PFSK-1 (cell line): ENCODE results near the gene KCNE1.

Experiments
- POLR2AphosphoS5 ChIP-seq: IDR thresholded peaks from 2 replicates; pipeline ENCODE4 v1.6.1; 2012; ENCODE audit warnings: low read depth, mild to moderate bottlenecking, control low read depth, low read length, moderate library complexity
- REST ChIP-seq, 2 experiments: IDR thresholded peaks; 2 replicates each; pipeline versions ENCODE4 v1.6.1 to v1.8.0; 2011 to 2012; ENCODE audit warnings: low read depth in 2 of 2, low read length in 2 of 2, control low read depth in 1 of 2, inconsistent platforms in 1 of 2, mild to moderate bottlenecking in 1 of 2, moderate library complexity in 1 of 2; ENCODE audit not compliant: insufficient read depth in 1 of 2
- SIN3A ChIP-seq: IDR thresholded peaks from 2 replicates; pipeline ENCODE4 v1.6.1; 2012; ENCODE audit warnings: mild to moderate bottlenecking, low read length, moderate library complexity, borderline replicate concordance; ENCODE audit not compliant: insufficient read depth
- TAF1 ChIP-seq: IDR thresholded peaks from 2 replicates; pipeline ENCODE4 v1.6.1; 2012; ENCODE audit warnings: low read length, control low read depth, borderline replicate concordance; ENCODE audit not compliant: insufficient read depth

- TF ChIP-seq TAF1 = no peak
- TF ChIP-seq POLR2AphosphoS5 = no peak
- no peak for TF ChIP-seq SIN3A
- no peak for TF ChIP-seq REST (IDR thresholded peaks at IDR 0.05; ENCODE audit: insufficient read depth in 1 of 2, low read depth in 2 of 2, low read length in 2 of 2)
Observed at GRCh38 chr21:34561806-34562205, 49.8 kb upstream of the KCNE1 start.
